NK-92 treated with Interleukin-12 subunit alpha and Interleukin-12 subunit beta, amount 100 ng/mL, for 24 hours (cell line): Measurements from ENCODE around the gene TEX261.

Source experiments
- DNase-seq: peaks from one replicate; lab custom pipeline; 2025; lab: John Stamatoyannopoulos, UW

TEX261 gene

DNA sequence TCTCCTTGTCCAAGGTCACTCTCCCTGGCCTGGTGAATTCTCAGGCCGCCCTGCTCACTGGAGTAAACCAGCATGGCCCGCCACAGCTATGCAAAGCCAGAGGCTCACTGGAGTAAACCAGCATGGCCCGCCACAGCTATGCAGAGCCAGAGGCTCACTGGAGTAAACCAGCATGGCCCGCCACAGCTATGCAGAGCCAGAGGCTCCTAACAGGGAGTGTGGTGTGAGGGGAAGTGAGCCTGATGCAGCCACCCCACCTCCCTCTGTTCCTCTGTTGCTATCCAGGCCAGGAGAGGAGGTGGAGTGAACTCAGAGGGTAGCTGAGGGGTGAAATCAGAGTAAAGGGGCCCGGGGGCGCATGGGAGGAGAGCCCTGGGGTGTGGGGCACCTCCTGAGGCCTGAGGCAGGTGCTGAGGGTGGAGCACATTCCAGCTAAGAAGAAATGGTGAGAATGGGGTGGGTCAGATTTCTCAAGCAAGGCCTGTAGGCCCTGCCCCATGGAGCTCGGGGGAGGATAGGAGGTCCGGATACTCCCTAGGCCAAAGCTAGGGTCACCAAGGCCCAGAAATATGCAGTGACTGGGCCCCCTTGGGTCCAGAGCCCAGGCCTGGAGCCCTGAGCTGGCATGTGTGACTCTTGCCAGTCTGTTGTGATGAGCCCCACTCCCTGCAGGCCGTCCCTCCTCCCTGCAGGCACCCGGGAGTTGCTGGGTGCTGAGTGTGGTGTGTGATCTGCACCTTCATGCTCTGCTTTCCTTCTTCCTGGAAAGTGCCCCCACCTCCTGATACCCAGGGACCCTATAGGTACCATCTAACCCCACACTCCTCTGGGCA lies 57.5 kb downstream of the TEX261 start:
- DNase-seq, result no peak

DNA sequence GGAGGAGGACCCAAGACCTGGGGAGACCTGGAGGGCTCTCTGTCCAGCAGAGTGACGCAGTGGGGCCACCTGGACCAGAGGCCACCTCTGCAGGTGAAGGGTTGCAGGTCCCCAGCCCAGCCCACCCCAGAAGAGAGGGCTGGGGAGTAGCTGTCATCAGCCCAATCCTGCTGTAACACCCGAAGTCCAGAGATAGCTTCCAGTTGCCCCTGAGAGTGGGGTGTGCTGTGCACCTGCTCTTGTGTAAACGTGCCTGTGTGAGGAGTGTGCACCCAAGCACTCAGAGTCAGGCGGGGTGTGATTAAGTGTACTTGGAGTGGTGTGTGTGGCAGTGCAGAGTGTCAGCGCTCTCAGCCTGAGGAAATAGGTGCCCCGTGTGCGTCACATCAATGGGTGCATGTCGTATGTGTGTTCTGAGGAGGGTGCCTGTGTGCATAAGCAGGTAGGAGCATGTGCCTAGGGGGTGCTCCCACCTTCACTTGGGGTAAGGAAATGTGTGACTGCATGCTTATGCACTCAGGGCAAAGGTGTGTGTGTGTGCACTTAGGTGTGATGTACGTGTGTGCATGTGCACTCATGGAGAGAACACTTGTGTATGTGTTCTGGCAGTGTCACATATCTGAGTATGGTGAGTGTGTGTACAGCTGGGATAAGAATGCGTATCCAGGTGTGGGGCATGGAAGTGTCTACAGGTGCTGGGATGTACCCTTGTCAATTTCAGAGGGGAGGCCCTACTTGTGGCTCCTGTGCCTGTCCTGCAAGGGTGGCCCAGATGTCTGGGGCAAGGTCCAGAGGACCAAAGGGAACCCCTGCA lies 58.3 kb downstream of the TEX261 start:
- no peak for DNase-seq
